Endothelial cell of umbilical vein (primary cell): ENCODE data around the gene EDC3.
"Not testable (repeated sequence)": the region's sequence is repeated elsewhere in the genome, so short reads cannot be mapped to it uniquely, and the experiment has no call there.

Source experiments
- POLR2AphosphoS5 ChIP-seq: IDR thresholded peaks from 2 replicates; pipeline ENCODE4 v1.6.1; 2012; ENCODE audit warnings: low read depth, mild to moderate bottlenecking, control low read depth, low read length, moderate library complexity; ENCODE audit not compliant: insufficient read depth
- TF ChIP-seq, protein P1 (sequence below), 2 donors: IDR thresholded peaks; 1 replicate in 1 of 2; 2 replicates in 1 of 2; pipeline ENCODE4 v1.5.1; 2011; ENCODE audit warnings: low read length in 2 of 2, mild to moderate bottlenecking in 2 of 2, moderate library complexity in 2 of 2, control low read depth in 1 of 2, inconsistent platforms in 1 of 2, low read depth in 1 of 2; ENCODE audit not compliant: insufficient read depth in 1 of 2; ENCODE audit errors: extremely low read depth in 1 of 2

DNA sequence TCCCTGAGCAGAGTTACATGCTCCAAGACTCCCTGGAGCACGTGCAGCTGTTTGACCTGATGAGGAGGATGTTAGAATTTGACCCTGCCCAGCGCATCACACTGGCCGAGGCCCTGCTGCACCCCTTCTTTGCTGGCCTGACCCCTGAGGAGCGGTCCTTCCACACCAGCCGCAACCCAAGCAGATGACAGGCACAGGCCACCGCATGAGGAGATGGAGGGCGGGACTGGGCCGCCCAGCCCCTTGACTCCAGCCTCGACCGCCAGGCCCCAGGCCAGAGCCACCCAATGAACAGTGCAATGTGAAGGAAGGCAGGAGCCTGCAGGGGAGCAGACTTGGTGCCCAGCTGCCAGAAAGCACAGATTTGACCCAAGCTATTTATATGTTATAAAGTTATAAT lies 66.1 kb downstream of the EDC3 start:
- TF ChIP-seq, protein P1, sequence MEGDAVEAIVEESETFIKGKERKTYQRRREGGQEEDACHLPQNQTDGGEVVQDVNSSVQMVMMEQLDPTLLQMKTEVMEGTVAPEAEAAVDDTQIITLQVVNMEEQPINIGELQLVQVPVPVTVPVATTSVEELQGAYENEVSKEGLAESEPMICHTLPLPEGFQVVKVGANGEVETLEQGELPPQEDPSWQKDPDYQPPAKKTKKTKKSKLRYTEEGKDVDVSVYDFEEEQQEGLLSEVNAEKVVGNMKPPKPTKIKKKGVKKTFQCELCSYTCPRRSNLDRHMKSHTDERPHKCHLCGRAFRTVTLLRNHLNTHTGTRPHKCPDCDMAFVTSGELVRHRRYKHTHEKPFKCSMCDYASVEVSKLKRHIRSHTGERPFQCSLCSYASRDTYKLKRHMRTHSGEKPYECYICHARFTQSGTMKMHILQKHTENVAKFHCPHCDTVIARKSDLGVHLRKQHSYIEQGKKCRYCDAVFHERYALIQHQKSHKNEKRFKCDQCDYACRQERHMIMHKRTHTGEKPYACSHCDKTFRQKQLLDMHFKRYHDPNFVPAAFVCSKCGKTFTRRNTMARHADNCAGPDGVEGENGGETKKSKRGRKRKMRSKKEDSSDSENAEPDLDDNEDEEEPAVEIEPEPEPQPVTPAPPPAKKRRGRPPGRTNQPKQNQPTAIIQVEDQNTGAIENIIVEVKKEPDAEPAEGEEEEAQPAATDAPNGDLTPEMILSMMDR (IDR thresholded peaks at IDR 0.05; ENCODE audit: extremely low read depth in 1 of 2, insufficient read depth in 1 of 2, low read depth in 1 of 2, low read length in 2 of 2), result not testable (repeated sequence)
- not testable (repeated sequence) for TF ChIP-seq POLR2AphosphoS5
